C4-2B (cell line): ENCODE data around the gene SF3B1.

Source experiments
- ZFX ChIP-seq: fragments of 450-650 bp; IDR thresholded peaks from 2 replicates; pipeline ENCODE4 v1.6.1; 2017
- TF ChIP-seq, protein P1 (sequence below): fragments of 450-650 bp; conservative IDR thresholded peaks from 2 replicates; pipeline ENCODE4 v1.5.1; 2017; ENCODE audit warnings: mild to moderate bottlenecking

DNA sequence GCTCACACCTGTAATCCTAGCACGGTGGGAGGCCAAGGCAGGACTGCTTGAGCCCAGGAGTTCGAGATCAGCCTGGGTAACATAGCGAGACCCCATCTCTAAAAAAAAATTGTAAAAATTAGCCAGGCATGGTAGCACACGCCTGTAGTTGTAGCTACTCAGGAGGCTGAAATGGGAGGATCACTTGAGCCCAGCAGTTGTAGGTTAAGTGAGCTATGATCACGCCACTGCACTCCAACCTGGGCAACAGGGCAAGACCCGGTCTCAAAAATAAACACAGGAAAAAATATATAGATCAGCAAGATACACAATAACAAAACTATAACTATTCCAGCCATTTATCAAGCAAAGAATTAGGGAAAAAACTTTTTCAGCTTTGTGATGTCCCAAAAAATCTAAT lies 3.0 kb downstream of the SF3B1 start:
- TF ChIP-seq, protein P1, sequence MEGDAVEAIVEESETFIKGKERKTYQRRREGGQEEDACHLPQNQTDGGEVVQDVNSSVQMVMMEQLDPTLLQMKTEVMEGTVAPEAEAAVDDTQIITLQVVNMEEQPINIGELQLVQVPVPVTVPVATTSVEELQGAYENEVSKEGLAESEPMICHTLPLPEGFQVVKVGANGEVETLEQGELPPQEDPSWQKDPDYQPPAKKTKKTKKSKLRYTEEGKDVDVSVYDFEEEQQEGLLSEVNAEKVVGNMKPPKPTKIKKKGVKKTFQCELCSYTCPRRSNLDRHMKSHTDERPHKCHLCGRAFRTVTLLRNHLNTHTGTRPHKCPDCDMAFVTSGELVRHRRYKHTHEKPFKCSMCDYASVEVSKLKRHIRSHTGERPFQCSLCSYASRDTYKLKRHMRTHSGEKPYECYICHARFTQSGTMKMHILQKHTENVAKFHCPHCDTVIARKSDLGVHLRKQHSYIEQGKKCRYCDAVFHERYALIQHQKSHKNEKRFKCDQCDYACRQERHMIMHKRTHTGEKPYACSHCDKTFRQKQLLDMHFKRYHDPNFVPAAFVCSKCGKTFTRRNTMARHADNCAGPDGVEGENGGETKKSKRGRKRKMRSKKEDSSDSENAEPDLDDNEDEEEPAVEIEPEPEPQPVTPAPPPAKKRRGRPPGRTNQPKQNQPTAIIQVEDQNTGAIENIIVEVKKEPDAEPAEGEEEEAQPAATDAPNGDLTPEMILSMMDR, result no peak
- TF ChIP-seq ZFX, result no peak
